Heart right ventricle (tissue), 16 donors: ENCODE measurements around the gene COLEC12. TPM values are rescaled to one million over a fixed set of nuclear protein-coding genes. Genes with fewer than 3 reads are reported as not detected.
"Not testable (repeated sequence)": the region's sequence is repeated elsewhere in the genome, so short reads cannot be mapped to it uniquely, and the experiment has no call there.

ENCODE experiments used
- ATAC-seq, 8 donors: fragments of 200-7000 bp; cut with Tn5 transposase; one replicate each; pipeline ENCODE4 v1.9.1; 2020; ENCODE audit warnings: mild to moderate bottlenecking in 8 of 8, moderate library complexity in 8 of 8, moderate number of reproducible peaks in 1 of 8
- DNase-seq, 2 donors: peaks; one replicate each; pipeline ENCODE4 v3.0.0-alpha.2; 2020
- H3K27ac ChIP-seq, 10 donors: fragments of 200-600 bp; sonication (generic) in 2 of 10; one replicate each; pipeline versions ENCODE4 v1.5.0 to v1.8.0; 2020 to 2022; ENCODE audit warnings: mild to moderate bottlenecking in 3 of 10
- H3K27me3 ChIP-seq, 7 donors: fragments of 200-600 bp; one replicate each; pipeline ENCODE4 v1.8.0; 2021 to 2022; ENCODE audit warnings: mild to moderate bottlenecking in 2 of 7
- H3K36me3 ChIP-seq, 9 donors: fragments of 200-600 bp; sonication (generic) in 1 of 9; one replicate each; pipeline versions ENCODE4 v1.5.0 to v1.8.0; 2020 to 2022; ENCODE audit warnings: mild to moderate bottlenecking in 2 of 9
- H3K4me1 ChIP-seq, 9 donors: fragments of 200-600 bp; sonication (generic) in 1 of 9; one replicate each; pipeline versions ENCODE4 v1.5.0 to v1.8.0; 2020 to 2022; ENCODE audit warnings: mild to moderate bottlenecking in 4 of 9
- H3K4me3 ChIP-seq, 10 donors: fragments of 200-600 bp; sonication (generic) in 2 of 10; one replicate each; pipeline versions ENCODE4 v1.5.0 to v1.8.0; 2020 to 2022; ENCODE audit warnings: mild to moderate bottlenecking in 7 of 10, moderate library complexity in 2 of 10
- H3K9me3 ChIP-seq, 11 donors: fragments of 200-600 bp in 10 of 11; sonication (generic) in 2 of 11; one replicate each; pipeline versions ENCODE4 v1.5.0 to v1.8.0; 2013 to 2022; ENCODE audit warnings: mild to moderate bottlenecking in 2 of 11, control low read depth in 1 of 11, moderate library complexity in 1 of 11
- WGBS, 2 donors: extraction: QIAGEN DNeasy Blood & Tissue Kit; methylation state at CpG; one replicate each; pipeline ENCODE4 v1.1.7; 2013; ENCODE audit warnings: inconsistent platforms in 1 of 2; 5-methylcytosine and 5-hydroxymethylcytosine counted together
- intact Hi-C, 10 donors: fragments of 100-400 bp; cut with DNase I; formaldehyde crosslinking; loops; one replicate each; pipeline versions ENCODE4 v1.11.1 to v1.14.2; 2022
- polyA plus RNA-seq, 2 donors: library from polyadenylated mRNA; stranded (reverse); fragments of 200-250 nt; gene quantifications; one replicate each; pipeline ENCODE4 v1.2.3, GENCODE V29; 2013
- total RNA-seq, 10 donors: library from RNA; stranded (reverse); fragmentation: NEBNext Ultra II Directional in 3 of 10; extraction: Animal tissue kit (Norgen Biotek cat#: 25700) in 3 of 10; gene quantifications; one replicate each; pipeline versions ENCODE4 v1.2.1 to v1.2.4, GENCODE V29; 2021 to 2023
- TF ChIP-seq, protein P1 (sequence below), 9 donors: fragments of 200-600 bp; sonication (generic) in 2 of 9; IDR thresholded peaks; one replicate each; pipeline versions ENCODE4 v1.5.0 to v1.8.0; 2021 to 2022; ENCODE audit warnings: antibody characterized with exemption in 9 of 9, mild to moderate bottlenecking in 5 of 9, moderate library complexity in 1 of 9
- donor health status: Arrhythmogenic right ventricular cardiomyopathy.
- donor health status: ischemic (EF 13 %, LVEDD 7.1; RV severe dilation, severe dysfunction).
- donor health status: healthy with polysubstance abuse.
- donor health status: DM: no; HTN: yes; CAD: no.
- donor health status: DM: no; HTN: no; CAD: no.
- donor health status: ischemic (EF 25% LVEDD 6.9; RV normal size, moderate dysfunction).
- donor health status: ischemic (EF 25% LVEDD 5.7; RV mildly dilated, moderate dysfunction).
- donor health status: healthy.
- donor health status: DM: yes; HTN: yes; CAD: no.
- donor health status: Ischemic cardiomyopathy.
- donor health status: ischemic (EF 35%, LVEDD 5.7; RV mildly dilated, moderate dysfunction).
- donor health status: nonischemic (EF 11% LVEDD 7.7; RV severe dilation, severe dysfunction).
- donor health status: DM: yes; HTN: yes; CAD: no.
- donor health status: PGD.
- donor health status: ischemic (EF 29% LVEDD 5.4; RV normal size, mild dysfunction).
- donor health status: nonischemic (EF 23%, LVEDD 6.1; RV moderate dilation, normal function).

COLEC12 gene
- total and polyA plus RNA-seq, 12 donors, result 2.8 to 15.4 (median 6.2) TPM

- Histone ChIP-seq H3K4me3 (no peak overlapping the region), H3K27ac (no peak overlapping the region), H3K9me3 (peaks cover 0 to 27% (median 9%) of the 10 kb centered on the region in 11 donors), H3K36me3 (no peaks in the 10 kb centered on the region), H3K27me3 (peaks cover 0 to 4% (median 0%) of the 10 kb centered on the region in 7 donors), H3K4me1 (peaks cover 0 to 32% (median 0%) of the 10 kb centered on the region in 9 donors)
- intact Hi-C loops, result no loop called here
- 69 to 76% methylated on average over 1 of the region's 1 CpG for WGBS, 2 donors
- ATAC-seq (no peak), DNase-seq (no peak)
- TF ChIP-seq, protein P1, sequence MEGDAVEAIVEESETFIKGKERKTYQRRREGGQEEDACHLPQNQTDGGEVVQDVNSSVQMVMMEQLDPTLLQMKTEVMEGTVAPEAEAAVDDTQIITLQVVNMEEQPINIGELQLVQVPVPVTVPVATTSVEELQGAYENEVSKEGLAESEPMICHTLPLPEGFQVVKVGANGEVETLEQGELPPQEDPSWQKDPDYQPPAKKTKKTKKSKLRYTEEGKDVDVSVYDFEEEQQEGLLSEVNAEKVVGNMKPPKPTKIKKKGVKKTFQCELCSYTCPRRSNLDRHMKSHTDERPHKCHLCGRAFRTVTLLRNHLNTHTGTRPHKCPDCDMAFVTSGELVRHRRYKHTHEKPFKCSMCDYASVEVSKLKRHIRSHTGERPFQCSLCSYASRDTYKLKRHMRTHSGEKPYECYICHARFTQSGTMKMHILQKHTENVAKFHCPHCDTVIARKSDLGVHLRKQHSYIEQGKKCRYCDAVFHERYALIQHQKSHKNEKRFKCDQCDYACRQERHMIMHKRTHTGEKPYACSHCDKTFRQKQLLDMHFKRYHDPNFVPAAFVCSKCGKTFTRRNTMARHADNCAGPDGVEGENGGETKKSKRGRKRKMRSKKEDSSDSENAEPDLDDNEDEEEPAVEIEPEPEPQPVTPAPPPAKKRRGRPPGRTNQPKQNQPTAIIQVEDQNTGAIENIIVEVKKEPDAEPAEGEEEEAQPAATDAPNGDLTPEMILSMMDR (IDR thresholded peaks at IDR 0.05), result no peak
Measured at GRCh38 chr18:408367-408766, 92.1 kb downstream of the COLEC12 start.

GRCh38 chr18:407626-408224 is 92.8 kb downstream of the COLEC12 start:
- intact Hi-C loops, result no loop called here
- WGBS, 2 donors, result 85 to 88% methylated on average over 4 of the region's 4 CpGs

GRCh38 chr18:407191-407590 is 93.3 kb downstream of the COLEC12 start:
- Histone ChIP-seq H3K27me3 (peaks cover 0 to 4% (median 0%) of the 10 kb centered on the region in 7 donors), H3K36me3 (no peaks in the 10 kb centered on the region), H3K4me1 (peaks cover 0 to 28% (median 0%) of the 10 kb centered on the region in 9 donors), H3K27ac (peak overlapping the region in 2 of 10 donors; percentile 7 to 37), H3K4me3 (no peak overlapping the region), H3K9me3 (peaks cover 0 to 24% (median 9%) of the 10 kb centered on the region in 11 donors)
- ATAC-seq (no peak), DNase-seq (no peak)
- WGBS, 2 donors, result 77 to 91% methylated on average over 3 of the region's 3 CpGs
- intact Hi-C loops, result no loop called here
- TF ChIP-seq, protein P1 (IDR thresholded peaks at IDR 0.05), result no peak

More at GRCh38 chr18:407626-408224, 92.8 kb downstream of the COLEC12 start:
- Histone ChIP-seq H3K27ac (no peak overlapping the region), H3K36me3 (no peaks in the 10 kb centered on the region), H3K9me3 (peaks cover 0 to 27% (median 9%) of the 10 kb centered on the region in 11 donors), H3K4me1 (peaks cover 0 to 28% (median 0%) of the 10 kb centered on the region in 9 donors), H3K27me3 (peaks cover 0 to 4% (median 0%) of the 10 kb centered on the region in 7 donors), H3K4me3 (no peak overlapping the region)
- TF ChIP-seq, protein P1 (IDR thresholded peaks at IDR 0.05), result no peak
- no peak for ATAC-seq
- no peak for DNase-seq

GRCh38 chr18:406677-407076 is 93.8 kb downstream of the COLEC12 start:
- ATAC-seq (peak in 1 of 8 donors; percentile 19), DNase-seq (no peak)
- Histone ChIP-seq H3K4me1 (peaks cover 0 to 28% (median 0%) of the 10 kb centered on the region in 9 donors), H3K9me3 (peaks cover 0 to 19% (median 9%) of the 10 kb centered on the region in 11 donors), H3K4me3 (no peak overlapping the region), H3K36me3 (no peaks in the 10 kb centered on the region), H3K27me3 (peaks cover 0 to 4% (median 0%) of the 10 kb centered on the region in 7 donors), H3K27ac (peak overlapping the region in 2 of 10 donors; percentile 7 to 37)
- 90% methylated on average over 6 of the region's 6 CpGs for WGBS, 2 donors
- intact Hi-C loops, result no loop called here
- TF ChIP-seq, protein P1 (IDR thresholded peaks at IDR 0.05), result no peak

GRCh38 chr18:405006-405405 is 95.5 kb downstream of the COLEC12 start:
- peak overlapping the region in 1 of 10 donors; percentile 61 for H3K27ac ChIP-seq
- 70 to 91% methylated on average over 4 of the region's 4 CpGs for WGBS, 2 donors
- H3K4me1 ChIP-seq, result peaks cover 0 to 28% (median 0%) of the 10 kb centered on the region in 9 donors
- H3K4me3 ChIP-seq, H3K36me3 ChIP-seq, H3K27me3 ChIP-seq, DNase-seq, intact Hi-C loops, ATAC-seq: not testable (repeated sequence)
- peaks cover 0 to 17% (median 9%) of the 10 kb centered on the region in 11 donors for H3K9me3 ChIP-seq
